MG63 (cell line): ENCODE measurements around the gene DST. TPM values are rescaled to one million over a fixed set of nuclear protein-coding genes. Genes with fewer than 3 reads are reported as not detected.

Source experiments
- DNase-seq: peaks from one replicate; pipeline ENCODE4 v3.0.0-alpha.2; 2020
- H3K27me3 ChIP-seq: fragments of 250-450 bp; sonication (Bioruptor Pico); 2 replicates; pipeline ENCODE4 v1.5.1; 2020; ENCODE audit warnings: mild to moderate bottlenecking, moderate library complexity
- H3K36me3 ChIP-seq: fragments of 250-450 bp; sonication (Bioruptor Pico); 2 replicates; pipeline ENCODE4 v1.5.1; 2020; ENCODE audit warnings: mild to moderate bottlenecking, moderate library complexity
- H3K4me3 ChIP-seq: fragments of 250-450 bp; sonication (Bioruptor Pico); 2 replicates; pipeline ENCODE4 v1.5.1; 2020; ENCODE audit warnings: mild to moderate bottlenecking, moderate library complexity
- H3K9me3 ChIP-seq: fragments of 250-450 bp; sonication (Bioruptor Pico); 2 replicates; pipeline ENCODE4 v1.5.1; 2020; ENCODE audit warnings: mild to moderate bottlenecking, moderate library complexity
- total RNA-seq: library from RNA; depleted of rRNA; stranded (reverse); fragments of >200 nt; shearing (Covaris generic); gene quantifications from 2 replicates; pipeline ENCODE4 v1.2.3, GENCODE V29; 2014; ENCODE audit warnings: low replicate concordance

DST gene
- total RNA-seq, 1 experiment from 2014 or later = 16.7 TPM

DNA sequence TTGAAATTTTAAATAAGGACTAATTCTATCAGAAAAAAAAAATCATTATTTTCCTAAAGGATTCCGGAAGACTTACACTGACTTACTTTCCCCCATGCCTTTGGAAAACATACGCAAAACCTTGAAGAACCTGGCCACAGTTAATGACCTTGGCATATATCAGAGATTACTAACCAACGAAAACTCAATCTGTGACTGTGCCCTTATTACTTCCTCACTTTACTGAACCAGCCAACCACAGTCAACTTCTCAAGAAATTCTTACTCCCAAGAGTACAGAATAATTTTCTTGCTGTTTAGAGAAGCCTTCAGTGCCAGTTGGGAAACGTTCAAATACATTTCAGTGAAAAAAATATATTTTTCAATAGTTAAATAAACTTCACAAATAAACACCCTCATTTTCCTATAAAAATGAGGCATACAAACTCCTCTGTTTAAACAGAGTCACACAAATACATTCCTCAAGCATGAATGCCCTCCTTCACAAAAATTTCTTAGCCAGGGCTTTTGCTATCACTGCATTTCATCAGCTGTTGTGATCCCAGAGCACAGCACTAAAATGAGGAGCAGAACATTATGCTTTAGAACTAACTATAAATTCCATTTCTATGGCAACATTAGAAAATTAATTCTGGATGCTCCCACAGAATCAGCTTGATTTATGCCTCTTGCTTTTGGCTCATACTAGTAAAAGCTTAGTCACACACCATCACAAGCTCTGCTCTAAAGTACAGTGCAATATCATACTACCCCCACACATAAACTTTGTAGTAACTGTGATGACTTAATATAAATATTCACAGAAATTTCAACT is 117.6 kb downstream of the DST start:
- peak; percentile 33 for DNase-seq

GRCh38 chr6:56522495-56523270 is 120.0 kb downstream of the DST start:
- Histone ChIP-seq H3K9me3 (no peaks in the 10 kb centered on the region), H3K4me3 (no peak overlapping the region), H3K27me3 (no peaks in the 10 kb centered on the region), H3K36me3 (peaks cover 37% of the 10 kb centered on the region)
- no peak for DNase-seq

More for the DNA sequence above, 117.6 kb downstream of the DST start:
- Histone ChIP-seq H3K36me3 (peaks cover 38% of the 10 kb centered on the region), H3K27me3 (no peaks in the 10 kb centered on the region), H3K9me3 (no peaks in the 10 kb centered on the region), H3K4me3 (no peak overlapping the region)

DNA sequence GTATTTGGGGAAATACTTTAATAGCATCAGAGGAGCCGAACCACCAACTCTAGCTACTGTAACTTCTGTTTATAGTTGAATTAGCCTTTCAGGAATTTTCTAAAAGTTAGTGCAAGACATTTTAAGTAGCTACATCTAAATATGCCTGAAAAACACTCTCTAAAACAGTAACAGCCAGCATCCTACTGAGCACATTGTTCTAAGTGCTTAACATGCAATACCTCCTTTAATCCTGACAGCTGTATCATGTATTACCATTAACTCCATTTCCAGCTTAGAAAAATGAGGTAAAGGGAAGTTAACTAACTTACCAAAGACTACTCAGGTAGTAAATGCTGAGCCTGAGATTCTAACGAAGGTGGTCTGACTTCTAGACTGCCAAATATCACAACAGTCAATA is 120.7 kb downstream of the DST start:
- Histone ChIP-seq H3K4me3 (no peak overlapping the region), H3K27me3 (no peaks in the 10 kb centered on the region), H3K36me3 (peaks cover 35% of the 10 kb centered on the region), H3K9me3 (no peaks in the 10 kb centered on the region)
- no peak for DNase-seq

DNA sequence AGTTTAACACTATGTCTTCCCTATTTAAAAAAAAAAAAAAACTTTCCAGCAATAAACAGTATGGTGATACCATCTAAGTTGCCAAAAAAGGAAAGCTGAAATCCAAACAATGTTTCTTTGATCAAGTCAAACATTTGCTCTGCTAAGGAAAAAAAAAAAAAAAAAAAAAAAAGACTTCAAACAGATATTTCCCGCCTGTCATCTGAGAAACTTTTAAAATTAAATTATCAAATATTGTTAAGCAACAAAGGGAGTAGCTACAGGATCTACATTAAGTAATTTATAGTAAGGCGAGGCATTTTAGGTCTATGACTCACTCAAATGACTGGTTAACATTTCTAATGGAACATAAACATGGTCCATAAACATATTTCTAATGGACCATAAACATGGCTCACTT is 121.2 kb downstream of the DST start:
- Histone ChIP-seq H3K9me3 (no peaks in the 10 kb centered on the region), H3K4me3 (no peak overlapping the region), H3K27me3 (no peaks in the 10 kb centered on the region), H3K36me3 (peaks cover 39% of the 10 kb centered on the region)
- DNase-seq = no peak

GRCh38 chr6:56520218-56520617 is 122.5 kb downstream of the DST start:
- DNase-seq = no peak
- H3K27me3 ChIP-seq = no peaks in the 10 kb centered on the region
- no peaks in the 10 kb centered on the region for H3K9me3 ChIP-seq
- peaks cover 37% of the 10 kb centered on the region for H3K36me3 ChIP-seq
- no peak overlapping the region for H3K4me3 ChIP-seq

DNA sequence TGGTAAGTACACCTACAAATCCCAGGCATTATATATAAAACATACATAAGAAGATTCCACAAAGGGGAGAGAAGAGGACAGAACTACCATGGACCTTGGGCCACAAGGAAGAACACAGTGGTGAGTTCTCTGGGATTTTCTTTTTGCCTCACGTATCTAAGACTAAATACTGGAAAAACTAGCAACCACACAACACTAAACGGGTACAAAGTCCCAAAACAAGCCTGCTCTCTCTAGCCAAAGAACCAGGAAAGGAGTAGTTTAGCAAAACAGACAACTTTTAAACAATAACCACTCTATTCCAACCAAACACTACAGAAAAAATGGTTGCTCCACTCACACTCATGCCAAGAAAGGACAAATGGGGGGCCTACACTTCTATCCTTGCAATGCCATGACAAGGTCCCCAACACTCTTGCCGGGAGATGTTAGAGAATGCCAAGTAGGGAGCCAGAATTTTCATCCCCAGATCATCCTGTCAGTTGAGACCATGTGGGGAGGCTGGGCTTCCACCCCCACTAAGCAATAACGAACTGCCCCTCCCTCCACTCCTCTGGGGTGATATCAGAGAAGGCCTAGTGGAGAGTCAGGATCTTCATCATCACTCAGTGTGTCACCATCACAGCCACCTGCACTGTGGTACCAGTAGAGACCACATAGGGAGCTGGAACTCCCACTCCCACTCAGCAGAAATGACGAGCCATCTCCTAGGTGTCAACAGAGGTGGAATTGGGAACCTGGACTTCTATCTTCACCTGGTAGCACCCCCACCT is 123.5 kb downstream of the DST start:
- Histone ChIP-seq H3K4me3 (no peak overlapping the region), H3K27me3 (no peaks in the 10 kb centered on the region), H3K36me3 (peaks cover 46% of the 10 kb centered on the region), H3K9me3 (no peaks in the 10 kb centered on the region)
- no peak for DNase-seq

DNA sequence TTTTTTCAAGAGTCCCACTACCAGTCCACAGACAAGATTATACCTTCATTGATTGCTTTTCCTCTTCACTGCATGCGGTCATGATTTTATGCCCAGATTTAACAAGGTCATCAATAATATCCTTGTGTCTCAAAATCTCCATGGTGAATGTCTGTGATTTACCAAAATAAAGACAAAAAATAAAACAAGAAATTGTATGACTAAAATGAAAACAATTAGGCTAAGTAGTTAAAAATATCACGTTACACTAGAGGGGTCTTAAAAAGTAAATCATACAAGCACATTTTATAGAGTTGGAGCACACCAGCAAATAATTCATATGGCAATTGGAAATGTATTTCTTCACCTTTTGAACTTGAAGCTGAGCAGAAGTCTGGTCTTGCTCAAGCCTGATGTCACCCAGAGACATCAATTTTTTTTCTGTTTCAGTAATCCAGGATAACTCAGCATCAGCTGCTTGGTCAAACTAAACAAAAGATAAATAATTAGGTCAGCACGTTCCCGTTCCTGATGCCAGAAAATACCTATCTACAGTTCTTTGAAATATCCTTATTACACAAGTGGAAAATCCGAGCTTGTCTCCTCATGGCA is 125.4 kb downstream of the DST start:
- no peaks in the 10 kb centered on the region for H3K27me3 ChIP-seq
- no peaks in the 10 kb centered on the region for H3K9me3 ChIP-seq
- peaks cover 46% of the 10 kb centered on the region for H3K36me3 ChIP-seq
- no peak for DNase-seq
- H3K4me3 ChIP-seq = no peak overlapping the region

DNA sequence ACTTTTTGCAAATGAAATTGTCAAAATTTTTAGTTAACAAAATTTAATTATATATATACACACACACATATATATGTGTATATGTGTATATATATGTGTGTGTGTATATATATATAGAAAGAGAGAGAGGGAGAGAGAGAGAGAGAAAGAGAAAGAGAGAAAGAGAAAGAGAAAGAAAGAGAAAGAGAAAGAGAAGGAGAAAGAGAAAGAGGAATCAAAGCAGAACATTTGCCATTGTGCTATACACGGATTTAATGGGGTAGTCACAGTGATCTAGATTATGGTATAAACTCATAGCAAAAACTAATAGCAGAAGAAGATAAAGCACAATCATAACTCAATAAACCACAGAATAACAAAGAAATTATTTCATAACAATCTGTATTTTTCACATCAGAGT is 126.7 kb downstream of the DST start:
- DNase-seq = no peak
- H3K27me3 ChIP-seq = no peaks in the 10 kb centered on the region
- H3K9me3 ChIP-seq = no peaks in the 10 kb centered on the region
- peaks cover 45% of the 10 kb centered on the region for H3K36me3 ChIP-seq
- no peak overlapping the region for H3K4me3 ChIP-seq

DNA sequence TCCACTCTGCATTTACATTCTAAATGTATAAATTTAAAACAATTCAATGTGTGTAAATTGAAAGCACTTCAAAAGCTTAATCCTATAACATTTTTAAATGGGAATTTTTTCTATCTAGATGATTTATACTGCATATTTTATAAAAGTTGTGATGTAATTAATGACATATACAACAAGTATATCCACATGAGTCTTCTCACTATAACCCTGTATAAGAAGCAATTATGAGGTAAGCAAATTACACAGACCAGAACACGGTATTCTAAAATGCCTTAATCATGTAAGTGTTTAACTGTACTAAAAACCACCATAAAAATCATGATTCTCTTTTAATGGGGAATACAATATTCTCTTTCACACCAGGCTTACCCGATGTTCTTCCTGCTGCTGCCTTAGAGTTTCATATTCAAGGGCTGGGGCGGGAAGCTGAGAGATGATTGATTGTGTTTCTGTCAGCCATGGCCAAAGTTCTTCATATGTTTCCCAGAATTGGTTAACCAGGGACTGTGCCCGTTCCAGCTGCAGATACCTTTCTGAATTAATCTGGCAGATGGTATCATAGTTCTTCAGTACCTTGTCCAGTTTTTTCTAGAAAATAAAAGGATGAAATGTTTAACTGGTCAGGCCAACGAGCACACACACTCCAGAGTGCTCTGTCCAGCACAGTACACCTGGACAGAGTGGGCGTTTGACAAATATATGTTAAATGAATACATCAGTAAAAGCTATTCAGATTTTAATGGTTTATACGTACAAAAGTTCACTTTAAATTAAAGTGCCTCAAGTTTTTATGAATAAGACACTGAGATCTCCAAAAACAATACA is 127.4 kb downstream of the DST start:
- Histone ChIP-seq H3K4me3 (no peak overlapping the region), H3K36me3 (peaks cover 51% of the 10 kb centered on the region), H3K27me3 (no peaks in the 10 kb centered on the region), H3K9me3 (no peaks in the 10 kb centered on the region)
- DNase-seq = no peak

- Histone ChIP-seq H3K36me3 (peaks cover 49% of the 10 kb centered on the region), H3K27me3 (no peaks in the 10 kb centered on the region), H3K9me3 (no peaks in the 10 kb centered on the region), H3K4me3 (no peak overlapping the region)
- no peak for DNase-seq
These were observed 128.3 kb downstream of the DST start for GRCh38 chr6:56514395-56514794.

DNA sequence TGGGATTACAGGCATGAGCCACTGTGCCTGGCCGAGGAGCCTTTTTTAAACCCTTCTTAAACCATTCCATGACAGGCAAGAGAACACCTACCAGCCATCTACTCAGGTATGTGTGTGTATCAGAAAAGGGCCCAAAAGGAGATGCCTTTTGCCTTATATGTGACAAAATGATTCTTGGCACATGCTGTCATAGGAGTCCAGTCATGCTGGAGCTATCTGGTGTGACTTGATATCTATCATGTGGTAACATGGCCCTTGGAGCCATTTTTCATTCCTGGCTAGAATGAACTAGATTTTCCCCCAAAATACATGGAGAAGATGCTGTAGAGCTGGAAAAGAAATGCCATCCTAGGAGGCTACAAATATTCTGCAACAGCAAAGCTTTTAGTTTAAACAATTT is 129.1 kb downstream of the DST start:
- peaks cover 51% of the 10 kb centered on the region for H3K36me3 ChIP-seq
- no peak overlapping the region for H3K4me3 ChIP-seq
- no peaks in the 10 kb centered on the region for H3K9me3 ChIP-seq
- no peaks in the 10 kb centered on the region for H3K27me3 ChIP-seq
- DNase-seq = no peak

- no peak for DNase-seq
- peaks cover 53% of the 10 kb centered on the region for H3K36me3 ChIP-seq
- no peak overlapping the region for H3K4me3 ChIP-seq
- H3K27me3 ChIP-seq = no peaks in the 10 kb centered on the region
- H3K9me3 ChIP-seq = no peaks in the 10 kb centered on the region
These were observed 131.1 kb downstream of the DST start for GRCh38 chr6:56511591-56511990.

- DNase-seq = no peak
- no peaks in the 10 kb centered on the region for H3K9me3 ChIP-seq
- H3K4me3 ChIP-seq = no peak overlapping the region
- peaks cover 55% of the 10 kb centered on the region for H3K36me3 ChIP-seq
- H3K27me3 ChIP-seq = no peaks in the 10 kb centered on the region
These were observed 131.6 kb downstream of the DST start for GRCh38 chr6:56510984-56511531.

DNA sequence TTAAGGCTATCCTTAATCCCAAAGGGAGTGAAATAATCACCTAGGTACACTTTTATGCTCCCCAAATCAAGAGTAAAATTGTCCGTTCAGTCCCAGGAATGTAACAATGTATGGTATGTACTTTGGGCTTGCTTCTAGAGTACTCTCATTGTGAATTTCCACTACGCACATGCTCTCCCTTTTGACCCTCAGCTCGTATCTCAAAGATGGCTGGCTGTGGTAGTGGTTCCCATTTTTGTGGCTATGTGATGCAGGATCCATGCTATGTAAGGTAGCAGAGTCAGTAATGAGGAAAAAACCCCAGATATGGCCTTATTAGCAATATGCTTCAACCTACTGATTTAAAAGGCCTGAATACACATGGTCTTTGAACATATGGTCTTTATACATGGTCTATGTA is 133.7 kb downstream of the DST start:
- DNase-seq = no peak
- Histone ChIP-seq H3K4me3 (no peak overlapping the region), H3K36me3 (peaks cover 47% of the 10 kb centered on the region), H3K9me3 (no peaks in the 10 kb centered on the region), H3K27me3 (no peaks in the 10 kb centered on the region)

GRCh38 chr6:56507517-56507916 is 135.2 kb downstream of the DST start:
- Histone ChIP-seq H3K4me3 (no peak overlapping the region), H3K36me3 (peaks cover 39% of the 10 kb centered on the region)

More at GRCh38 chr6:56507517-56507916, 135.2 kb downstream of the DST start:
- Histone ChIP-seq H3K27me3 (no peaks in the 10 kb centered on the region), H3K9me3 (no peaks in the 10 kb centered on the region)
- DNase-seq = no peak
